SH-SY5Y (cell line): ENCODE data around the gene RAF1.

Experiments used
- GATA2 ChIP-seq: IDR thresholded peaks from 2 replicates; pipeline ENCODE4 v1.6.1; 2011; ENCODE audit warnings: mild to moderate bottlenecking, low read depth, low read length
- GATA3 ChIP-seq: IDR thresholded peaks from 2 replicates; pipeline ENCODE4 v1.6.1; 2011; ENCODE audit warnings: low read depth, mild to moderate bottlenecking, low read length, moderate library complexity

- TF ChIP-seq GATA2 (no peak), GATA3 (no peak)
Measured at GRCh38 chr3:12706504-12707253, 42.8 kb upstream of the RAF1 start.
